Measurements from ENCODE around the gene SERTAD3.

DNA sequence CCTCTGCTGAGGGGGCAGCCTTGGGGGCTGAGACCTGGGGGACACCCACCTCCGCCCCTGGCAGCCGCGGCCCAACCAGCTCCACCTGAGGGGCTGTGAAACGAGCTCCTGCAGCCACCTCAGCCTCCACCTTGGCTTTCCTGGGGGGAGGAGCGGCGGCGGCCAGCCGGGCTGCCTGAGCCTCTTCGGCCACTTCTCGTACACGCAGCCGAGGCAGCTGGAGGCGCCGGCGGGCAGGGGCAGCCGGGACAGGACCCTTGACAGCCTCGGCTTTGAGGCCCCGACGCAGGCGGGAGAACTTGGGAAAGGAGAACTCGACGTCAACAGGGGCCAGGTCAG is 46.6 kb downstream of the SERTAD3 start:
- TF ChIP-seq, protein P1, sequence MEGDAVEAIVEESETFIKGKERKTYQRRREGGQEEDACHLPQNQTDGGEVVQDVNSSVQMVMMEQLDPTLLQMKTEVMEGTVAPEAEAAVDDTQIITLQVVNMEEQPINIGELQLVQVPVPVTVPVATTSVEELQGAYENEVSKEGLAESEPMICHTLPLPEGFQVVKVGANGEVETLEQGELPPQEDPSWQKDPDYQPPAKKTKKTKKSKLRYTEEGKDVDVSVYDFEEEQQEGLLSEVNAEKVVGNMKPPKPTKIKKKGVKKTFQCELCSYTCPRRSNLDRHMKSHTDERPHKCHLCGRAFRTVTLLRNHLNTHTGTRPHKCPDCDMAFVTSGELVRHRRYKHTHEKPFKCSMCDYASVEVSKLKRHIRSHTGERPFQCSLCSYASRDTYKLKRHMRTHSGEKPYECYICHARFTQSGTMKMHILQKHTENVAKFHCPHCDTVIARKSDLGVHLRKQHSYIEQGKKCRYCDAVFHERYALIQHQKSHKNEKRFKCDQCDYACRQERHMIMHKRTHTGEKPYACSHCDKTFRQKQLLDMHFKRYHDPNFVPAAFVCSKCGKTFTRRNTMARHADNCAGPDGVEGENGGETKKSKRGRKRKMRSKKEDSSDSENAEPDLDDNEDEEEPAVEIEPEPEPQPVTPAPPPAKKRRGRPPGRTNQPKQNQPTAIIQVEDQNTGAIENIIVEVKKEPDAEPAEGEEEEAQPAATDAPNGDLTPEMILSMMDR (IDR thresholded peaks at IDR 0.05): no peak
- TF ChIP-seq POLR2A (IDR thresholded peaks at IDR 0.05) (no peak), POLR2AphosphoS5 (IDR thresholded peaks at IDR 0.05; ENCODE audit: insufficient read depth in 1 of 2, low read depth in 1 of 2) (no peak)
